ENCODE measurements around the gene TSC22D4.

TSC22D4 gene

GRCh38 chr7:100428967-100429636 lies 49.9 kb downstream of the TSC22D4 start (continued):
- TF ChIP-seq ZNF837 (tag by site-specific recombination; IDR thresholded peaks at IDR 0.05) = no peak
- TF ChIP-seq SCRT2 (tag by site-specific recombination; IDR thresholded peaks at IDR 0.05) = 0 out of 2 replicates have a peak, but pooled peaks have one; percentile 9
- TF ChIP-seq ZNF513 (tag by site-specific recombination; IDR thresholded peaks at IDR 0.05) = no peak
- TF ChIP-seq GFI1B (tag by site-specific recombination; IDR thresholded peaks at IDR 0.05) = peak; percentile 39; the same call in 1 of the 2 replicates
- peak; percentile 78; the same call in 1 of the 2 replicates for TF ChIP-seq KLF7 (tag by site-specific recombination; IDR thresholded peaks at IDR 0.05; ENCODE audit: borderline replicate concordance)
- no peak for TF ChIP-seq ZNF404 (tag by site-specific recombination; IDR thresholded peaks at IDR 0.05)
- TF ChIP-seq, protein P1, sequence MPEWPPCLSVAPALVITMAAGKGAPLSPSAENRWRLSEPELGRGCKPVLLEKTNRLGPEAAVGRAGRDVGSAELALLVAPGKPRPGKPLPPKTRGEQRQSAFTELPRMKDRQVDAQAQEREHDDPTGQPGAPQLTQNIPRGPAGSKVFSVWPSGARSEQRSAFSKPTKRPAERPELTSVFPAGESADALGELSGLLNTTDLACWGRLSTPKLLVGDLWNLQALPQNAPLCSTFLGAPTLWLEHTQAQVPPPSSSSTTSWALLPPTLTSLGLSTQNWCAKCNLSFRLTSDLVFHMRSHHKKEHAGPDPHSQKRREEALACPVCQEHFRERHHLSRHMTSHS (tag by site-specific recombination; IDR thresholded peaks at IDR 0.05) = no peak
- peak; percentile 57 for TF ChIP-seq ZNF394 (tag by site-specific recombination; IDR thresholded peaks at IDR 0.05; ENCODE audit: borderline replicate concordance)
- TF ChIP-seq ZNF426 (tag by site-specific recombination; IDR thresholded peaks at IDR 0.05) = no peak
- peak; percentile 87; the same call in 1 of the 2 replicates for TF ChIP-seq BCL11B (tag by site-specific recombination; IDR thresholded peaks at IDR 0.05; ENCODE audit: low read depth)
- TF ChIP-seq ZNF248 (tag by site-specific recombination; IDR thresholded peaks at IDR 0.05) = no peak
- TF ChIP-seq ZNF76 (tag by site-specific recombination; IDR thresholded peaks at IDR 0.05; ENCODE audit: borderline replicate concordance, low read depth) = peak; percentile 10; the same call in 1 of the 2 replicates
- TF ChIP-seq, protein P2, sequence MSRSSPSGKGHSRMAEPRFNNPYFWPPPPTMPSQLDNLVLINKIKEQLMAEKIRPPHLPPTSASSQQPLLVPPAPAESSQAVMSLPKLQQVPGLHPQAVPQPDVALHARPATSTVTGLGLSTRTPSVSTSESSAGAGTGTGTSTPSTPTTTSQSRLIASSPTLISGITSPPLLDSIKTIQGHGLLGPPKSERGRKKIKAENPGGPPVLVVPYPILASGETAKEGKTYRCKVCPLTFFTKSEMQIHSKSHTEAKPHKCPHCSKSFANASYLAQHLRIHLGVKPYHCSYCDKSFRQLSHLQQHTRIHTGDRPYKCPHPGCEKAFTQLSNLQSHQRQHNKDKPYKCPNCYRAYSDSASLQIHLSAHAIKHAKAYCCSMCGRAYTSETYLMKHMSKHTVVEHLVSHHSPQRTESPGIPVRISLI (tag by site-specific recombination; IDR thresholded peaks at IDR 0.05) = no peak
- 0 out of 2 replicates have a peak, but pooled peaks have one; percentile 16 for TF ChIP-seq ZFP37 (tag by site-specific recombination; IDR thresholded peaks at IDR 0.05)
- no peak for TF ChIP-seq ZNF707 (tag by site-specific recombination; IDR thresholded peaks at IDR 0.05)
- TF ChIP-seq ZNF791 (tag by site-specific recombination; IDR thresholded peaks at IDR 0.05) = no peak
- TF ChIP-seq ZBTB8A (tag by site-specific recombination; IDR thresholded peaks at IDR 0.05) = no peak; the same call in 1 of the 2 replicates
- TF ChIP-seq ZNF558 (tag by site-specific recombination; IDR thresholded peaks at IDR 0.05) = no peak; the same call in 1 of the 2 replicates
- TF ChIP-seq KLF16 (tag by site-specific recombination; IDR thresholded peaks at IDR 0.05) = peak; percentile 55; the same call in 1 of the 2 replicates
- TF ChIP-seq ZNF560 (tag by site-specific recombination; IDR thresholded peaks at IDR 0.05; ENCODE audit: borderline replicate concordance) = no peak
- peak; percentile 74 for TF ChIP-seq KLF1 (tag by site-specific recombination; IDR thresholded peaks at IDR 0.05)
- peak; percentile 23; the same call in 1 of the 2 replicates for TF ChIP-seq ZNF610 (tag by site-specific recombination; IDR thresholded peaks at IDR 0.05; ENCODE audit: borderline replicate concordance)
- no peak for TF ChIP-seq AEBP2 (tag by site-specific recombination; IDR thresholded peaks at IDR 0.05; ENCODE audit: borderline replicate concordance)
- TF ChIP-seq HOXA7 (CRISPR knock-in tag; IDR thresholded peaks at IDR 0.05; ENCODE audit: borderline replicate concordance) = no peak
- TF ChIP-seq PBX3 (CRISPR knock-in tag; IDR thresholded peaks at IDR 0.05) = peak; percentile 66; the same call in 1 of the 2 replicates
- no peak for TF ChIP-seq ZNF155 (tag by site-specific recombination; IDR thresholded peaks at IDR 0.05)
- TF ChIP-seq, protein P3, sequence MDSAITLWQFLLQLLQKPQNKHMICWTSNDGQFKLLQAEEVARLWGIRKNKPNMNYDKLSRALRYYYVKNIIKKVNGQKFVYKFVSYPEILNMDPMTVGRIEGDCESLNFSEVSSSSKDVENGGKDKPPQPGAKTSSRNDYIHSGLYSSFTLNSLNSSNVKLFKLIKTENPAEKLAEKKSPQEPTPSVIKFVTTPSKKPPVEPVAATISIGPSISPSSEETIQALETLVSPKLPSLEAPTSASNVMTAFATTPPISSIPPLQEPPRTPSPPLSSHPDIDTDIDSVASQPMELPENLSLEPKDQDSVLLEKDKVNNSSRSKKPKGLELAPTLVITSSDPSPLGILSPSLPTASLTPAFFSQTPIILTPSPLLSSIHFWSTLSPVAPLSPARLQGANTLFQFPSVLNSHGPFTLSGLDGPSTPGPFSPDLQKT (IDR thresholded peaks at IDR 0.05; ENCODE audit: borderline replicate concordance, low read depth, low read length) = no peak
- TF ChIP-seq ZNF692 (tag by site-specific recombination; IDR thresholded peaks at IDR 0.05) = no peak
- TF ChIP-seq ZFP41 (tag by site-specific recombination; IDR thresholded peaks at IDR 0.05; ENCODE audit: borderline replicate concordance) = no peak
- peak; percentile 48 for TF ChIP-seq ZNF660 (tag by site-specific recombination; IDR thresholded peaks at IDR 0.05)
- no peak for TF ChIP-seq ZNF571 (tag by site-specific recombination; IDR thresholded peaks at IDR 0.05)
- TF ChIP-seq ZNF112 (tag by site-specific recombination; IDR thresholded peaks at IDR 0.05) = no peak
